GM12801 (cell line): ENCODE results near the gene IL32.

Experiments
- CTCF ChIP-seq: IDR thresholded peaks from one replicate; pipeline ENCODE4 v1.5.1; 2011; ENCODE audit warnings: control low read depth; ENCODE audit not compliant: insufficient read length; ENCODE audit errors: extremely low read depth

The IL32 gene

GRCh38 chr16:3049921-3050481 lies 15.4 kb upstream of the IL32 start:
- no peak for TF ChIP-seq CTCF

GRCh38 chr16:3050487-3050886 lies 15.0 kb upstream of the IL32 start:
- no peak for TF ChIP-seq CTCF

- TF ChIP-seq CTCF, result no peak
Measured at GRCh38 chr16:3051009-3051408, 14.4 kb upstream of the IL32 start.

- TF ChIP-seq CTCF, result no peak
Measured at GRCh38 chr16:3051494-3051893, 13.9 kb upstream of the IL32 start.

- no peak for TF ChIP-seq CTCF
Measured at GRCh38 chr16:3054965-3055733, 10.3 kb upstream of the IL32 start.

- no peak for TF ChIP-seq CTCF
Measured at GRCh38 chr16:3056336-3057180, 8.9 kb upstream of the IL32 start.
